Measurements from ENCODE around the gene GPR35. TPM values are rescaled to one million over a fixed set of nuclear protein-coding genes. Genes with fewer than 3 reads are reported as not detected.
"Not testable (repeated sequence)": the region's sequence is repeated elsewhere in the genome, so short reads cannot be mapped to it uniquely, and the experiment has no call there.

GPR35 gene
- total and polyA plus RNA-seq, 10 of the 15 experiments (the other 5 are each of a cell fraction or from before 2014, with no cell fraction given) = 0.14 to 1.6 (median 0.75) TPM; not detected in 3

DNA sequence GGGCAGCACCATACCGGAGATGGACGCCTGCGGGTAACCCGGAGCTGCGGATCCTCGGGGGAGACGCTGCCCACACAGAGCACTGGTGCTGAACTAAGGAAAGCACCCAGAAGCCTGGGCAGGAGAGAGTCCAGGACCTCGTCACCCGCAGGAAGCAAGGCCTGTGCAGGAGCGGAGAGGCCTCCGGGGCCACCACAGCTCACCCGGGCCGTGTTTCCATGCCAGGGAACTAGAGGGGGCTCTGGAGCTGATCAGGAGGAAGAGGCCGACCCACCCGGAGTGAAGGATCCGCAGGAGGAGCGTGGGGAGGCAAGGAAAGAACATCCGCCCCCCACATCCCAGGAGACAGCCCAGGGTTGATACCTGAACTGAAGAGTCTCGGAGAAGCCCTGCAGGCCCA, 53.6 kb downstream of the GPR35 start:
- H3K79me2 ChIP-seq (ENCODE audit: control insufficient read depth, insufficient read depth, low read length); H3K4me3 ChIP-seq; H3K4me1 ChIP-seq (ENCODE audit: control insufficient read depth, insufficient read depth, low read length); H3K4me2 ChIP-seq (ENCODE audit: control insufficient read depth, insufficient read depth); CTCF ChIA-PET; intact Hi-C loops (cut with micrococcal nuclease; ENCODE audit: unreplicated experiment); SMC1A ChIA-PET (ENCODE audit: uncharacterized antibody, unreplicated experiment); H4K20me1 ChIP-seq (ENCODE audit: control insufficient read depth, insufficient read depth); POLR2A ChIA-PET; H3K36me3 ChIP-seq (ENCODE audit: control insufficient read depth in 2 of 2, insufficient read depth in 2 of 2, low read length in 1 of 2); H3K27me3 ChIP-seq (replicated peaks in 1 of 2; ENCODE audit: control insufficient read depth in 2 of 2, insufficient read depth in 2 of 2, low read length in 1 of 2); BruUV-seq (replicated peaks); H3K9ac ChIP-seq (ENCODE audit: control insufficient read depth, insufficient read depth, low read length); DNase-seq (ENCODE audit: low read depth, low spot score); FAIRE-seq; ATAC-seq; in situ Hi-C loops (cut with MboI); H3K9me3 ChIP-seq (replicated peaks; ENCODE audit: control insufficient read depth, insufficient read depth, low read length); H2AFZ ChIP-seq (ENCODE audit: control insufficient read depth, low read depth, low read length); RAD21 ChIA-PET (ENCODE audit: unreplicated experiment); H3K27ac ChIP-seq (ENCODE audit: control insufficient read depth, insufficient read depth): not testable (repeated sequence)
- WGBS (ENCODE audit: insufficient coverage, insufficient replicate concordance, low lambda C conversion rate, missing lambda C conversion rate) = no CpG with 5 or more reads among the region's 19 CpGs

DNA sequence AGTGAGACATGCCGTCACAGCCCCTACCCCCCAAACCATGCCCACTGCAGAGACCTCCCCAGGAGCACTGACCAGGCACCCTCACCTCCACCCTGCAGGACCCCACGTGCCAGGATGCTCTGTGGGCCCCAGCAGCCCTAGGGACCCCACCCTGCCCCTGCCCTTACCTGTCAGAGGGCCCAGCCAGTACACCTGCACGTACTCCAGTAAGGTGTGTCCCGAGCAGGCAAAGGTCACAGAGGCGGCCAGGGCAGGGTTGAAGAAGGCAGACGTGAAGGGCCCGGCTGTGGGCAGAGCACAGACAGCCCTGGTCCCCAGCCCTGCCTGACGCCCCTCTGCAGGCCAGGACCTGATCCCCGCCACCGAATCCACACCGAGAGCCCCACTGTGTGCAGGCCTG, 54.9 kb downstream of the GPR35 start:
- DNase-seq (ENCODE audit: low read depth, low spot score); H3K9me3 ChIP-seq (replicated peaks; ENCODE audit: control insufficient read depth, insufficient read depth, low read length); H3K79me2 ChIP-seq (ENCODE audit: control insufficient read depth, insufficient read depth, low read length); H3K4me3 ChIP-seq; H4K20me1 ChIP-seq (ENCODE audit: control insufficient read depth, insufficient read depth); H3K4me2 ChIP-seq (ENCODE audit: control insufficient read depth, insufficient read depth); BruUV-seq (replicated peaks); H3K27ac ChIP-seq (ENCODE audit: control insufficient read depth, insufficient read depth); H3K4me1 ChIP-seq (ENCODE audit: control insufficient read depth, insufficient read depth, low read length); FAIRE-seq; H2AFZ ChIP-seq (ENCODE audit: control insufficient read depth, low read depth, low read length); RAD21 ChIA-PET (ENCODE audit: unreplicated experiment); CTCF ChIA-PET; intact Hi-C loops (cut with micrococcal nuclease; ENCODE audit: unreplicated experiment); H3K36me3 ChIP-seq (ENCODE audit: control insufficient read depth in 2 of 2, insufficient read depth in 2 of 2, low read length in 1 of 2); SMC1A ChIA-PET (ENCODE audit: uncharacterized antibody, unreplicated experiment); H3K9ac ChIP-seq (ENCODE audit: control insufficient read depth, insufficient read depth, low read length); ATAC-seq; in situ Hi-C loops (cut with MboI); POLR2A ChIA-PET; H3K27me3 ChIP-seq (replicated peaks in 1 of 2; ENCODE audit: control insufficient read depth in 2 of 2, insufficient read depth in 2 of 2, low read length in 1 of 2): not testable (repeated sequence)
- 39% methylated on average over 1 of the region's 11 CpGs for WGBS (ENCODE audit: insufficient coverage, insufficient replicate concordance, low lambda C conversion rate, missing lambda C conversion rate)

Small RNAs within 50 kb of the gene (small RNA-seq; reads per million reads assigned to genes)
- gene AC011298.3 = not detected

Other genes with a start within 250 kb of the GPR35 start
Only the 7 nearest of the 9 such genes appear.
- 0.23 TPM in 1 of 2 replicates, not detected in the other for gene GPC1, start 189.8 kb upstream of the GPR35 start, total RNA-seq (2014; rRNA removed)
- gene GPC1, start 189.8 kb upstream of the GPR35 start, total RNA-seq (2014; rRNA removed; fragmentation: Illumina TruSeq; extraction: Trizol) = 0.14 TPM in 1 of 2 replicates, not detected in the other
- gene GPC1, start 189.8 kb upstream of the GPR35 start, total RNA-seq (2021) = 0.45 and 0.77 TPM in 2 replicates
- gene GPC1, start 189.8 kb upstream of the GPR35 start, polyA plus RNA-seq (2011; rRNA removed) = 0.07 and 0.26 TPM in 2 replicates
- 0.09 TPM in 1 of 2 replicates, not detected in the other for gene GPC1, start 189.8 kb upstream of the GPR35 start, polyA plus RNA-seq (2014; fragmentation: Illumina TruSeq; extraction: Trizol)
- not detected for gene GPC1, start 189.8 kb upstream of the GPR35 start, polyA plus RNA-seq (2014; fragmentation: Nextera tagmentation; extraction: Ambion mirVana)
- gene GPC1, start 189.8 kb upstream of the GPR35 start, polyA plus RNA-seq (2014; rRNA removed) = 0.06 and 0.22 TPM in 2 replicates
- under 1 TPM; 0.14 to 0.48 TPM for gene GPC1, start 189.8 kb upstream of the GPR35 start, polyA plus RNA-seq (2016; fragmentation: Nextera tagmentation; extraction: Ambion mirVana)
- 8.4 and 11.5 TPM in 2 replicates for gene ANKMY1, start 67.5 kb upstream of the GPR35 start, total RNA-seq (2014; rRNA removed)
- 9.6 and 10.7 TPM in 2 replicates for gene ANKMY1, start 67.5 kb upstream of the GPR35 start, total RNA-seq (2014; rRNA removed; fragmentation: Illumina TruSeq; extraction: Trizol)
- gene ANKMY1, start 67.5 kb upstream of the GPR35 start, total RNA-seq (2021) = 15.3 and 19.6 TPM in 2 replicates
- gene ANKMY1, start 67.5 kb upstream of the GPR35 start, polyA plus RNA-seq (2011; rRNA removed) = 5.8 and 7.3 TPM in 2 replicates
- 9.0 and 15.1 TPM in 2 replicates for gene ANKMY1, start 67.5 kb upstream of the GPR35 start, polyA plus RNA-seq (2014; fragmentation: Illumina TruSeq; extraction: Trizol)
- 1 to 10 TPM; 1.1 to 2.4 TPM for gene ANKMY1, start 67.5 kb upstream of the GPR35 start, polyA plus RNA-seq (2014; fragmentation: Nextera tagmentation; extraction: Ambion mirVana)
- 11.6 and 13.8 TPM in 2 replicates for gene ANKMY1, start 67.5 kb upstream of the GPR35 start, polyA plus RNA-seq (2014; rRNA removed)
- 10 to 100 TPM; 10.3 to 11.5 TPM for gene ANKMY1, start 67.5 kb upstream of the GPR35 start, polyA plus RNA-seq (2016; fragmentation: Nextera tagmentation; extraction: Ambion mirVana)
- gene DUSP28, start 65.1 kb upstream of the GPR35 start, total RNA-seq (2014; rRNA removed) = 8.2 and 8.6 TPM in 2 replicates
- 3.4 and 3.6 TPM in 2 replicates for gene DUSP28, start 65.1 kb upstream of the GPR35 start, total RNA-seq (2014; rRNA removed; fragmentation: Illumina TruSeq; extraction: Trizol)
- 4.8 and 5.2 TPM in 2 replicates for gene DUSP28, start 65.1 kb upstream of the GPR35 start, total RNA-seq (2021)
- gene DUSP28, start 65.1 kb upstream of the GPR35 start, polyA plus RNA-seq (2011; rRNA removed) = 9.5 and 11.0 TPM in 2 replicates
- gene DUSP28, start 65.1 kb upstream of the GPR35 start, polyA plus RNA-seq (2014; fragmentation: Illumina TruSeq; extraction: Trizol) = 4.4 and 4.6 TPM in 2 replicates
- 1 to 10 TPM; 2.5 to 3.0 TPM for gene DUSP28, start 65.1 kb upstream of the GPR35 start, polyA plus RNA-seq (2014; fragmentation: Nextera tagmentation; extraction: Ambion mirVana)
- gene DUSP28, start 65.1 kb upstream of the GPR35 start, polyA plus RNA-seq (2014; rRNA removed) = 6.2 and 7.6 TPM in 2 replicates
- gene DUSP28, start 65.1 kb upstream of the GPR35 start, polyA plus RNA-seq (2016; fragmentation: Nextera tagmentation; extraction: Ambion mirVana) = 10 to 100 TPM; 11.6 to 12.5 TPM
- gene RNPEPL1, start 57.0 kb upstream of the GPR35 start, total RNA-seq (2014; rRNA removed) = 18.1 and 21.6 TPM in 2 replicates
- 5.4 and 6.2 TPM in 2 replicates for gene RNPEPL1, start 57.0 kb upstream of the GPR35 start, total RNA-seq (2014; rRNA removed; fragmentation: Illumina TruSeq; extraction: Trizol)
- 49.5 and 53.5 TPM in 2 replicates for gene RNPEPL1, start 57.0 kb upstream of the GPR35 start, total RNA-seq (2021)
- 2.2 and 5.4 TPM in 2 replicates for gene RNPEPL1, start 57.0 kb upstream of the GPR35 start, polyA plus RNA-seq (2011; rRNA removed)
- 1.1 and 6.7 TPM in 2 replicates for gene RNPEPL1, start 57.0 kb upstream of the GPR35 start, polyA plus RNA-seq (2014; fragmentation: Illumina TruSeq; extraction: Trizol)
- gene RNPEPL1, start 57.0 kb upstream of the GPR35 start, polyA plus RNA-seq (2014; fragmentation: Nextera tagmentation; extraction: Ambion mirVana) = 1 to 10 TPM in 1 of 2 experiments, under 1 TPM in 1; 0.24 to 1.2 TPM
- gene RNPEPL1, start 57.0 kb upstream of the GPR35 start, polyA plus RNA-seq (2014; rRNA removed) = 32.0 and 42.9 TPM in 2 replicates
- 1 to 10 TPM; 6.9 to 9.6 TPM for gene RNPEPL1, start 57.0 kb upstream of the GPR35 start, polyA plus RNA-seq (2016; fragmentation: Nextera tagmentation; extraction: Ambion mirVana)
- gene CAPN10, start 38.7 kb upstream of the GPR35 start, total RNA-seq (2014; rRNA removed) = 26.6 and 32.9 TPM in 2 replicates
- 8.4 and 12.4 TPM in 2 replicates for gene CAPN10, start 38.7 kb upstream of the GPR35 start, total RNA-seq (2014; rRNA removed; fragmentation: Illumina TruSeq; extraction: Trizol)
- 31.5 and 40.6 TPM in 2 replicates for gene CAPN10, start 38.7 kb upstream of the GPR35 start, total RNA-seq (2021)
- 6.0 and 10.3 TPM in 2 replicates for gene CAPN10, start 38.7 kb upstream of the GPR35 start, polyA plus RNA-seq (2011; rRNA removed)
- 2.4 and 7.3 TPM in 2 replicates for gene CAPN10, start 38.7 kb upstream of the GPR35 start, polyA plus RNA-seq (2014; fragmentation: Illumina TruSeq; extraction: Trizol)
- gene CAPN10, start 38.7 kb upstream of the GPR35 start, polyA plus RNA-seq (2014; fragmentation: Nextera tagmentation; extraction: Ambion mirVana) = 1 to 10 TPM in 1 of 2 experiments, under 1 TPM in 1; 0.37 to 1.6 TPM
- gene CAPN10, start 38.7 kb upstream of the GPR35 start, polyA plus RNA-seq (2014; rRNA removed) = 38.2 and 46.0 TPM in 2 replicates
- 10 to 100 TPM; 22.6 to 27.1 TPM for gene CAPN10, start 38.7 kb upstream of the GPR35 start, polyA plus RNA-seq (2016; fragmentation: Nextera tagmentation; extraction: Ambion mirVana)
- not detected in 2 replicates for gene AQP12B, start 57.4 kb downstream of the GPR35 start, total RNA-seq (2014; rRNA removed)
- gene AQP12B, start 57.4 kb downstream of the GPR35 start, total RNA-seq (2014; rRNA removed; fragmentation: Illumina TruSeq; extraction: Trizol) = not detected in 2 replicates
- not detected in 2 replicates for gene AQP12B, start 57.4 kb downstream of the GPR35 start, total RNA-seq (2021)
- gene AQP12B, start 57.4 kb downstream of the GPR35 start, polyA plus RNA-seq (2011; rRNA removed) = not detected in 2 replicates
- not detected in 2 replicates for gene AQP12B, start 57.4 kb downstream of the GPR35 start, polyA plus RNA-seq (2014; fragmentation: Illumina TruSeq; extraction: Trizol)
- not detected for gene AQP12B, start 57.4 kb downstream of the GPR35 start, polyA plus RNA-seq (2014; fragmentation: Nextera tagmentation; extraction: Ambion mirVana)
- gene AQP12B, start 57.4 kb downstream of the GPR35 start, polyA plus RNA-seq (2014; rRNA removed) = not detected in 2 replicates
- gene AQP12B, start 57.4 kb downstream of the GPR35 start, polyA plus RNA-seq (2016; fragmentation: Nextera tagmentation; extraction: Ambion mirVana) = not detected
- not detected in 2 replicates for gene AQP12A, start 66.4 kb downstream of the GPR35 start, total RNA-seq (2014; rRNA removed)
- gene AQP12A, start 66.4 kb downstream of the GPR35 start, total RNA-seq (2014; rRNA removed; fragmentation: Illumina TruSeq; extraction: Trizol) = not detected in 2 replicates
- gene AQP12A, start 66.4 kb downstream of the GPR35 start, total RNA-seq (2021) = not detected in 2 replicates
- gene AQP12A, start 66.4 kb downstream of the GPR35 start, polyA plus RNA-seq (2011; rRNA removed) = not detected in 2 replicates
- gene AQP12A, start 66.4 kb downstream of the GPR35 start, polyA plus RNA-seq (2014; fragmentation: Illumina TruSeq; extraction: Trizol) = not detected in 2 replicates
- gene AQP12A, start 66.4 kb downstream of the GPR35 start, polyA plus RNA-seq (2014; fragmentation: Nextera tagmentation; extraction: Ambion mirVana) = not detected
- gene AQP12A, start 66.4 kb downstream of the GPR35 start, polyA plus RNA-seq (2014; rRNA removed) = not detected in 2 replicates
- gene AQP12A, start 66.4 kb downstream of the GPR35 start, polyA plus RNA-seq (2016; fragmentation: Nextera tagmentation; extraction: Ambion mirVana) = not detected

Measured in GM12878 (cell line).